ENCODE data around the gene GRIP1.

Gene GRIP1

GRCh38 chr12:66644151-66644550, 34.7 kb downstream of the GRIP1 start:
- no peak for DNase-seq

GRCh38 chr12:66640691-66641460, 38.0 kb downstream of the GRIP1 start:
- DNase-seq = no peak

- DNase-seq = no peak
These were observed 40.2 kb downstream of the GRIP1 start for GRCh38 chr12:66638666-66639065.

GRCh38 chr12:66637699-66638301, 41.1 kb downstream of the GRIP1 start:
- DNase-seq = no peak

GRCh38 chr12:66636771-66637170, 42.1 kb downstream of the GRIP1 start:
- DNase-seq = no peak

GRCh38 chr12:66633676-66634075, 45.2 kb downstream of the GRIP1 start:
- DNase-seq = no peak

GRCh38 chr12:66629138-66629870, 49.6 kb downstream of the GRIP1 start:
- DNase-seq = no peak

GRCh38 chr12:66627988-66628317, 50.9 kb downstream of the GRIP1 start:
- DNase-seq = no peak

GRCh38 chr12:66627270-66627987, 51.4 kb downstream of the GRIP1 start:
- DNase-seq = no peak

GRCh38 chr12:66624806-66625205, 54.1 kb downstream of the GRIP1 start:
- no peak for DNase-seq

GRCh38 chr12:66623455-66623854, 55.4 kb downstream of the GRIP1 start:
- DNase-seq = no peak

- DNase-seq = no peak
These were observed 58.2 kb downstream of the GRIP1 start for GRCh38 chr12:66620688-66621087.

GRCh38 chr12:66620026-66620425, 58.9 kb downstream of the GRIP1 start:
- DNase-seq = no peak

- DNase-seq = no peak
These were observed 60.9 kb downstream of the GRIP1 start for GRCh38 chr12:66617991-66618390.

GRCh38 chr12:66612090-66612775, 66.6 kb downstream of the GRIP1 start:
- no peak for DNase-seq

GRCh38 chr12:66607147-66607546, 71.7 kb downstream of the GRIP1 start:
- no peak for DNase-seq

- DNase-seq = no peak
These were observed 73.6 kb downstream of the GRIP1 start for GRCh38 chr12:66605293-66605692.

- no peak for DNase-seq
These were observed 74.8 kb downstream of the GRIP1 start for GRCh38 chr12:66603981-66604479.

GRCh38 chr12:66603461-66603860, 75.4 kb downstream of the GRIP1 start:
- DNase-seq = no peak

- no peak for DNase-seq
These were observed 76.3 kb downstream of the GRIP1 start for GRCh38 chr12:66602483-66603143.

- no peak for DNase-seq
These were observed 78.0 kb downstream of the GRIP1 start for GRCh38 chr12:66600903-66601302.

GRCh38 chr12:66599816-66600215, 79.1 kb downstream of the GRIP1 start:
- no peak for DNase-seq

Measured in cortex of kidney (tissue), 1 donor.